HepG2 (cell line): ENCODE results near the gene CST2. TPM values are rescaled to one million over a fixed set of nuclear protein-coding genes. Genes with fewer than 3 reads are reported as not detected.

ENCODE experiments used
- ATAC-seq: fragments of 200-7000 bp; cut with Tn5 transposase; 3 replicates; pipeline ENCODE4 v1.9.1; 2020; ENCODE audit warnings: mild to moderate bottlenecking, moderate library complexity
- BruUV-seq: library from RNA; stranded (reverse); fragments of 400-500 nt; replicated peaks from 2 replicates; lab custom pipeline; 2021; lab: Mats Ljungman, UMichigan
- CTCF ChIA-PET: fragments of 300-600 bp; formaldehyde crosslinking; extraction: SDS; loops from one replicate; lab custom pipeline; 2021; ENCODE audit warnings: low total read pairs, inconsistent platforms, low intra/inter-chr PET ratio; lab: Yijun Ruan, JAX
- POLR2A ChIA-PET: fragments of 350-600 bp; sonication (Branson Sonifier 250); formaldehyde crosslinking; loops from one replicate; lab custom pipeline; 2020; ENCODE audit warnings: antibody characterized with exemption, inconsistent platforms; lab: Yijun Ruan, JAX
- DNase-seq: peaks from one replicate; pipeline ENCODE4 v3.0.0-alpha.2; 2015; ENCODE audit warnings: low spot score
- FAIRE-seq: peaks from 3 replicates; lab custom pipeline; 2011; peaks lifted over from hg19 to GRCh38; lab: Jason Lieb, UNC
- H2AFZ ChIP-seq: one replicate; pipeline ENCODE4 v1.6.1; 2011; ENCODE audit warnings: low read length, inconsistent platforms
- H3K27ac ChIP-seq: fragments of 300-600 bp; 3 replicates; pipeline ENCODE4 v1.8.0; 2011; ENCODE audit warnings: mixed run types, mild to moderate bottlenecking, mixed read lengths, low read length, inconsistent platforms; ENCODE audit not compliant: insufficient read depth; ENCODE audit errors: extremely low read length
- H3K27me3 ChIP-seq, 2 experiments: fragments of 200-600 bp in 1 of 2; 2 replicates in 1 of 2; 3 replicates in 1 of 2; pipeline versions ENCODE4 v1.6.0 to v1.8.0; 2011; ENCODE audit warnings: low read length in 2 of 2, mild to moderate bottlenecking in 2 of 2, moderate library complexity in 2 of 2, inconsistent platforms in 1 of 2; ENCODE audit not compliant: insufficient read depth in 2 of 2, control insufficient read depth in 1 of 2
- H3K36me3 ChIP-seq, 2 experiments: fragments of 200-600 bp in 1 of 2; replicated peaks in 1 of 2; 2 replicates in 1 of 2; 3 replicates in 1 of 2; pipeline versions ENCODE4 v1.5.1 to v1.8.0; 2011; ENCODE audit warnings: low read length in 2 of 2, inconsistent platforms in 1 of 2; ENCODE audit not compliant: insufficient read depth in 2 of 2, control insufficient read depth in 1 of 2
- H3K4me1 ChIP-seq: 2 replicates; pipeline ENCODE4 v1.5.1; 2012; ENCODE audit warnings: low read length, inconsistent platforms; ENCODE audit not compliant: insufficient read depth
- H3K4me2 ChIP-seq: 2 replicates; pipeline ENCODE4 v1.6.0; 2011; ENCODE audit warnings: low read depth, low read length, inconsistent platforms
- H3K4me3 ChIP-seq, 3 experiments: fragments of 200-600 bp in 1 of 3; sonication (generic), shearing (Covaris generic) in 1 of 3; replicated peaks in 1 of 3; 2 replicates each; pipeline ENCODE4 v1.5.1; 2011 to 2016; ENCODE audit warnings: low read length in 3 of 3, inconsistent platforms in 2 of 3, low read depth in 2 of 3, mild to moderate bottlenecking in 2 of 3, control low read depth in 1 of 3, mixed read lengths in 1 of 3; ENCODE audit not compliant: insufficient read depth in 1 of 3
- H3K79me2 ChIP-seq: one replicate; pipeline ENCODE4 v1.6.1; 2011; ENCODE audit warnings: low read length, inconsistent platforms; ENCODE audit not compliant: insufficient read depth
- H3K9ac ChIP-seq: 2 replicates; pipeline ENCODE4 v1.6.0; 2011; ENCODE audit warnings: mild to moderate bottlenecking, low read depth, low read length, inconsistent platforms; ENCODE audit not compliant: insufficient read depth
- H3K9me3 ChIP-seq: 2 replicates; pipeline ENCODE4 v1.5.1; 2012; ENCODE audit warnings: mild to moderate bottlenecking, low read length
- H4K20me1 ChIP-seq: 2 replicates; pipeline ENCODE4 v1.6.0; 2011; ENCODE audit warnings: inconsistent platforms, mild to moderate bottlenecking, low read length, moderate library complexity; ENCODE audit not compliant: insufficient read depth
- HDAC6 ChIP-seq: fragments of 200-600 bp; sonication (generic); IDR thresholded peaks from 2 replicates; pipeline ENCODE4 v1.7.0; 2017; ENCODE audit warnings: mild to moderate bottlenecking, antibody characterized with exemption, low read length, low read depth
- MTF2 ChIP-seq: sonication (generic); formaldehyde crosslinking; IDR thresholded peaks from 2 replicates; pipeline ENCODE4 v1.5.0; 2020; ENCODE audit warnings: missing genetic modification reagents, borderline replicate concordance
- PLSCR1 ChIP-seq: sonication (generic); formaldehyde crosslinking; IDR thresholded peaks from 2 replicates; pipeline ENCODE4 v1.5.0; 2020; ENCODE audit warnings: missing genetic modification reagents, mild to moderate bottlenecking, borderline replicate concordance
- ZBTB10 ChIP-seq: sonication (generic); formaldehyde crosslinking; IDR thresholded peaks from 2 replicates; pipeline ENCODE4 v1.4.0; 2020; ENCODE audit warnings: missing genetic modification reagents, borderline replicate concordance
- ZBTB21 ChIP-seq: sonication (generic); formaldehyde crosslinking; IDR thresholded peaks from 2 replicates; pipeline ENCODE4 v1.4.0; 2020; ENCODE audit warnings: missing genetic modification reagents
- ZNF577 ChIP-seq: sonication (generic); formaldehyde crosslinking; IDR thresholded peaks from 2 replicates; pipeline ENCODE4 v1.4.0; 2020; ENCODE audit warnings: mild to moderate bottlenecking, low read depth, missing genetic modification reagents, borderline replicate concordance
- ZNF646 ChIP-seq: sonication (generic); formaldehyde crosslinking; IDR thresholded peaks from 2 replicates; pipeline ENCODE4 v1.9.0; 2021; ENCODE audit warnings: mild to moderate bottlenecking, missing genetic modification reagents
- ZNF75D ChIP-seq: sonication (generic); formaldehyde crosslinking; IDR thresholded peaks from 2 replicates; pipeline ENCODE4 v1.8.1; 2023; ENCODE audit warnings: missing genetic modification reagents, mild to moderate bottlenecking, borderline replicate concordance
- ZNF770 ChIP-seq: sonication (generic); formaldehyde crosslinking; IDR thresholded peaks from 2 replicates; pipeline ENCODE4 v1.5.0; 2020; ENCODE audit warnings: mild to moderate bottlenecking, missing genetic modification reagents
- WGBS: methylation state at CpG from one replicate; pipeline ENCODE4 v1.1.6; 2017; ENCODE audit warnings: low lambda C conversion rate; 5-methylcytosine and 5-hydroxymethylcytosine counted together
- in situ Hi-C: cut with HindIII; loops from 2 replicates; pipeline ENCODE4 v1.10.0; 2017; ENCODE audit warnings: low pct_unique_long_range_greater_than_20kb; ENCODE audit not compliant: extremely low pct_ligation_motif_present
- intact Hi-C: fragments of 100-400 bp; cut with micrococcal nuclease; formaldehyde crosslinking; loops from one replicate; pipeline ENCODE4 v1.10.0; 2022; ENCODE audit not compliant: unreplicated experiment
- polyA plus RNA-seq, 8 experiments: library from polyadenylated mRNA; depleted of rRNA in 3 of 8; stranded (reverse) in 7 of 8; unstranded in 1 of 8; fragments of >200 nt; fragmentation: Illumina TruSeq in 4 of 8; extraction: Trizol in 4 of 8; gene quantifications; 2 replicates each; pipeline versions ENCODE4 v1.2.1 to v1.2.3, GENCODE V29; 2011 to 2016; ENCODE audit warnings: low read depth in 4 of 8, missing spikeins in 1 of 8, mixed read lengths in 1 of 8; ENCODE audit not compliant: insufficient read depth in 1 of 8
- total RNA-seq, 5 experiments: library from RNA; depleted of rRNA; stranded (reverse); fragments of >200 nt; fragmentation: Illumina TruSeq; extraction: Trizol; gene quantifications; 2 replicates each; pipeline ENCODE4 v1.2.3, GENCODE V29; 2016; ENCODE audit warnings: low read depth in 1 of 5

The CST2 gene
- total and polyA plus RNA-seq, 2 of the 13 experiments (the other 11 are each of a cell fraction or from before 2014, with no cell fraction given): not detected

GRCh38 chr20:23875606-23876237 lies 49.2 kb upstream of the CST2 start (continued):
- TF ChIP-seq ZNF770 (CRISPR knock-in tag) (no peak), ZNF75D (CRISPR knock-in tag) (no peak), ZNF577 (CRISPR knock-in tag) (no peak), PLSCR1 (no peak), HDAC6 (no peak)

- Histone ChIP-seq H3K9ac (no peak overlapping the region), H3K9me3 (no peaks in the 10 kb centered on the region), H3K4me1 (peaks cover 12% of the 10 kb centered on the region), H2AFZ (no peak overlapping the region), H3K36me3 (no peaks in the 10 kb centered on the region), H3K79me2 (no peaks in the 10 kb centered on the region), H3K27me3 (peaks cover 0 to 2% of the 10 kb centered on the region in 2 experiments; a peak in 1 of 5 replicates), H4K20me1 (no peaks in the 10 kb centered on the region), H3K4me2 (no peak overlapping the region), H3K27ac (no peak overlapping the region), H3K4me3 (no peak overlapping the region)
- CTCF ChIA-PET: no interaction called here
- WGBS: 21% methylated on average over 5 of the region's 5 CpGs
- FAIRE-seq: no peak
- ATAC-seq: no peak
- in situ Hi-C loops: no loop called here
- no TSS peak for BruUV-seq
- no peak for DNase-seq
- intact Hi-C loops: no loop called here
- POLR2A ChIA-PET: no interaction called here
- no peak for TF ChIP-seq ZBTB21 (CRISPR knock-in tag)
- TF ChIP-seq ZNF646: no peak
- no peak for TF ChIP-seq MTF2
- TF ChIP-seq ZBTB10 (CRISPR knock-in tag): no peak
These were observed 48.2 kb upstream of the CST2 start for GRCh38 chr20:23874747-23875146.
